Measurements from ENCODE around the gene AGAP1. TPM values are rescaled to one million over a fixed set of nuclear protein-coding genes. Genes with fewer than 3 reads are reported as not detected.

The AGAP1 gene
- total and polyA plus RNA-seq, 4 donors = 36.1 to 79.4 (median 52.6) TPM

DNA sequence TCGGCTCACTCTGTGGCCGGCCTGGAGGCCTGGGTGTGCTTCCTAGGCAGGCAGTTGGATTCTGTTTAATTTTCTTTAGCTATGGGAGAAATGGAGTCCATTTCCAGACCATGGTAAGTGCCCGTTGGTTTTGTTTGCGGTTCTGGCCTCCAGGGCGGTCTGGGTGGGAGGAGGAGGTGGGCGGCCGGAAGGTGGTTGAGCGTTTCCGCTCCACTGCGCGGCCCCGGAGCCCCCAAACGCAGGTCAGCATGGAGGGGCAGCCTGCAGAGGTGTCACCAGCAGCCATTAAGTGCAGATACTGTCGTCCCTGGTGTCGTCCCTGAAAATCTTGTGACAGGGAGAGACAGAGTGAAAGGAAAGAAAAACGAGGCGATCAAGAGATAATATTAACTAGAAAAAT, 370.5 kb downstream of the AGAP1 start:
- no peaks in the 10 kb centered on the region for H3K9me3 ChIP-seq (ENCODE audit: control insufficient read depth, insufficient read depth, low read length)
- no peak overlapping the region for H3K4me3 ChIP-seq (ENCODE audit: low read depth, low read length)
- H3K27ac ChIP-seq (ENCODE audit: low read depth, low read length) = no peak overlapping the region
- H3K36me3 ChIP-seq (ENCODE audit: control insufficient read depth, insufficient read depth, low read length) = peaks cover 2% of the 10 kb centered on the region
- WGBS (ENCODE audit: insufficient coverage) = 74% methylated on average over 13 of the region's 17 CpGs
- no peak for DNase-seq (ENCODE audit: low read depth in 4 of 6, low spot score in 6 of 6)
- peaks cover 18% of the 10 kb centered on the region for H3K4me1 ChIP-seq (ENCODE audit: control insufficient read depth, insufficient read depth, low read length)
- no peaks in the 10 kb centered on the region for H3K27me3 ChIP-seq (ENCODE audit: control insufficient read depth, insufficient read depth, low read length)

GRCh38 chr2:235864733-235865515, 371.1 kb downstream of the AGAP1 start:
- Histone ChIP-seq H3K4me3 (ENCODE audit: low read depth, low read length) (no peak overlapping the region), H3K9me3 (ENCODE audit: control insufficient read depth, insufficient read depth, low read length) (no peaks in the 10 kb centered on the region), H3K4me1 (ENCODE audit: control insufficient read depth, insufficient read depth, low read length) (peaks cover 14% of the 10 kb centered on the region), H3K36me3 (ENCODE audit: control insufficient read depth, insufficient read depth, low read length) (peaks cover 2% of the 10 kb centered on the region), H3K27ac (ENCODE audit: low read depth, low read length) (no peak overlapping the region), H3K27me3 (ENCODE audit: control insufficient read depth, insufficient read depth, low read length) (no peaks in the 10 kb centered on the region)
- peak in 1 of 6 donors; percentile 58 for DNase-seq (ENCODE audit: low read depth in 4 of 6, low spot score in 6 of 6)
- WGBS (ENCODE audit: insufficient coverage) = 24% methylated on average over 19 of the region's 27 CpGs

- no peak for DNase-seq (ENCODE audit: low read depth in 4 of 6, low spot score in 6 of 6)
- H3K27me3 ChIP-seq (ENCODE audit: control insufficient read depth, insufficient read depth, low read length) = no peaks in the 10 kb centered on the region
- peaks cover 14% of the 10 kb centered on the region for H3K4me1 ChIP-seq (ENCODE audit: control insufficient read depth, insufficient read depth, low read length)
- H3K9me3 ChIP-seq (ENCODE audit: control insufficient read depth, insufficient read depth, low read length) = peaks cover 3% of the 10 kb centered on the region
- H3K4me3 ChIP-seq (ENCODE audit: low read depth, low read length) = no peak overlapping the region
- peaks cover 2% of the 10 kb centered on the region for H3K36me3 ChIP-seq (ENCODE audit: control insufficient read depth, insufficient read depth, low read length)
- H3K27ac ChIP-seq (ENCODE audit: low read depth, low read length) = no peak overlapping the region
- 89% methylated on average over 4 of the region's 4 CpGs for WGBS (ENCODE audit: insufficient coverage)
Measured at GRCh38 chr2:235866373-235866772, 372.5 kb downstream of the AGAP1 start.

GRCh38 chr2:235868224-235868623, 374.4 kb downstream of the AGAP1 start:
- Histone ChIP-seq H3K27me3 (ENCODE audit: control insufficient read depth, insufficient read depth, low read length) (no peaks in the 10 kb centered on the region), H3K4me1 (ENCODE audit: control insufficient read depth, insufficient read depth, low read length) (peaks cover 19% of the 10 kb centered on the region), H3K27ac (ENCODE audit: low read depth, low read length) (no peak overlapping the region), H3K9me3 (ENCODE audit: control insufficient read depth, insufficient read depth, low read length) (peaks cover 3% of the 10 kb centered on the region), H3K36me3 (ENCODE audit: control insufficient read depth, insufficient read depth, low read length) (peaks cover 2% of the 10 kb centered on the region), H3K4me3 (ENCODE audit: low read depth, low read length) (no peak overlapping the region)
- no peak for DNase-seq (ENCODE audit: low read depth in 4 of 6, low spot score in 6 of 6)
- 82% methylated on average over 16 of the region's 16 CpGs for WGBS (ENCODE audit: insufficient coverage)

GRCh38 chr2:235868645-235869044, 374.8 kb downstream of the AGAP1 start:
- DNase-seq (ENCODE audit: low read depth in 4 of 6, low spot score in 6 of 6) = peak in 1 of 6 donors; percentile 49
- H3K27me3 ChIP-seq (ENCODE audit: control insufficient read depth, insufficient read depth, low read length) = no peaks in the 10 kb centered on the region
- peaks cover 3% of the 10 kb centered on the region for H3K9me3 ChIP-seq (ENCODE audit: control insufficient read depth, insufficient read depth, low read length)
- no peak overlapping the region for H3K4me3 ChIP-seq (ENCODE audit: low read depth, low read length)
- H3K36me3 ChIP-seq (ENCODE audit: control insufficient read depth, insufficient read depth, low read length) = no peaks in the 10 kb centered on the region
- no peak overlapping the region for H3K27ac ChIP-seq (ENCODE audit: low read depth, low read length)
- WGBS (ENCODE audit: insufficient coverage) = no CpG with 5 or more reads among the region's 2 CpGs
- H3K4me1 ChIP-seq (ENCODE audit: control insufficient read depth, insufficient read depth, low read length) = peaks cover 19% of the 10 kb centered on the region

DNA sequence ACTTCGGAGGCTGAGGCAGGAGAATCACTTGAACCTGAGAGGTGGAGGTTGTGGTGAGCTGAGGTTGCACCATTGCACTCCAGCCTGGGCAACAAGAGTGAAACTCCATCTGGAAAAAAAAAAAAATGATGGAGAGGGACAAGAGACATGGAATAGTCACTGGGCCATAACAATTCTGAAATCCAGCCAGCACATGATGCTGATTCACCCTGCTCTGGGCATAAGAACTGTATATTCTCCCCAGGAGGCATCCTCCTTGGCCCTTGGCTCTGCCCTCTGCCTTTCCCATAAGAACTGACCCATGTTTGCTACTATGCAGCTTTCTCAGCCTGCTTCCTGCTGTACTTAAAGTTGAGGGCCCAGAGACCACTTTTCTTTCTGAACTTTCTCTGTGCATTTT, 376.7 kb downstream of the AGAP1 start:
- DNase-seq (ENCODE audit: low read depth in 4 of 6, low spot score in 6 of 6) = no peak
- H3K27ac ChIP-seq (ENCODE audit: low read depth, low read length) = no peak overlapping the region
- peaks cover 3% of the 10 kb centered on the region for H3K9me3 ChIP-seq (ENCODE audit: control insufficient read depth, insufficient read depth, low read length)
- WGBS (ENCODE audit: insufficient coverage) = no CpG with 5 or more reads among the region's 1 CpG
- peaks cover 9% of the 10 kb centered on the region for H3K4me1 ChIP-seq (ENCODE audit: control insufficient read depth, insufficient read depth, low read length)
- H3K4me3 ChIP-seq (ENCODE audit: low read depth, low read length) = no peak overlapping the region
- no peaks in the 10 kb centered on the region for H3K27me3 ChIP-seq (ENCODE audit: control insufficient read depth, insufficient read depth, low read length)
- H3K36me3 ChIP-seq (ENCODE audit: control insufficient read depth, insufficient read depth, low read length) = peaks cover 4% of the 10 kb centered on the region

DNA sequence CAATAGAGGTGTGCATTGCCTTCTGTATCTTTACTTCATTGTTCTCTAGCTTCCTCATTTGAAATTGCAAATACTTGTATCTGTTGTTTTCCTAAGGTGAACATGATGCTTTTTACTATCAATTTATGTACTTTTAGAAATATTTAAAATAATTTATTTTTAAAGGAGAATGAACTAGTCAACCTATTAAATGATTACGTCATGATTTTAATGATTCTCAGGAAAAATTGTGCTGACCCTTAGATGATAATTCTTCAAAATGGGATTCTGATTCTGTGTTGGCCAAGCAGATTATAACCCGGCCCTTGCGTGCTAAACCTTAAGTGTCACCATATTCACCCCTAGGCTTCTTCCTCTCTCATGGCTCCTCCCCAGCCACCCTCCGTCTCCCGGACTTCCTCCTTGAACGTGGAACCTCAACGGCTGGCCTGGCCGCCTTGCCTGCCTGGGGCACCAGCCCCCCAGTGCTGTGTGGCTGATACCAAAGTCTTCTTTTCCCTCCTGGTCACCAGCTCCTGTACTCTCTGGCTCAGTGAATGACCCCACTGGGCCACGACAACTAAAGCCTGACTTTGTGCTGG, 382.3 kb downstream of the AGAP1 start:
- H3K4me1 ChIP-seq (ENCODE audit: control insufficient read depth, insufficient read depth, low read length) = peaks cover 5% of the 10 kb centered on the region
- no peak overlapping the region for H3K27ac ChIP-seq (ENCODE audit: low read depth, low read length)
- peaks cover 7% of the 10 kb centered on the region for H3K36me3 ChIP-seq (ENCODE audit: control insufficient read depth, insufficient read depth, low read length)
- H3K4me3 ChIP-seq (ENCODE audit: low read depth, low read length) = no peak overlapping the region
- DNase-seq (ENCODE audit: low read depth in 4 of 6, low spot score in 6 of 6) = no peak
- 88% methylated on average over 8 of the region's 9 CpGs for WGBS (ENCODE audit: insufficient coverage)
- H3K27me3 ChIP-seq (ENCODE audit: control insufficient read depth, insufficient read depth, low read length) = no peaks in the 10 kb centered on the region
- H3K9me3 ChIP-seq (ENCODE audit: control insufficient read depth, insufficient read depth, low read length) = no peaks in the 10 kb centered on the region

- no peaks in the 10 kb centered on the region for H3K27me3 ChIP-seq (ENCODE audit: control insufficient read depth, insufficient read depth, low read length)
- no peak for DNase-seq (ENCODE audit: low read depth in 4 of 6, low spot score in 6 of 6)
- H3K27ac ChIP-seq (ENCODE audit: low read depth, low read length) = no peak overlapping the region
- no peaks in the 10 kb centered on the region for H3K9me3 ChIP-seq (ENCODE audit: control insufficient read depth, insufficient read depth, low read length)
- H3K4me3 ChIP-seq (ENCODE audit: low read depth, low read length) = no peak overlapping the region
- 77% methylated on average over 9 of the region's 15 CpGs for WGBS (ENCODE audit: insufficient coverage)
- peaks cover 7% of the 10 kb centered on the region for H3K36me3 ChIP-seq (ENCODE audit: control insufficient read depth, insufficient read depth, low read length)
- peaks cover 5% of the 10 kb centered on the region for H3K4me1 ChIP-seq (ENCODE audit: control insufficient read depth, insufficient read depth, low read length)
Measured at GRCh38 chr2:235877275-235877802, 383.5 kb downstream of the AGAP1 start.

GRCh38 chr2:235879116-235879515, 385.3 kb downstream of the AGAP1 start:
- WGBS (ENCODE audit: insufficient coverage) = 94% methylated on average over 5 of the region's 7 CpGs
- Histone ChIP-seq H3K4me3 (ENCODE audit: low read depth, low read length) (no peak overlapping the region), H3K27ac (ENCODE audit: low read depth, low read length) (no peak overlapping the region), H3K36me3 (ENCODE audit: control insufficient read depth, insufficient read depth, low read length) (peaks cover 6% of the 10 kb centered on the region), H3K4me1 (ENCODE audit: control insufficient read depth, insufficient read depth, low read length) (no peaks in the 10 kb centered on the region), H3K27me3 (ENCODE audit: control insufficient read depth, insufficient read depth, low read length) (no peaks in the 10 kb centered on the region), H3K9me3 (ENCODE audit: control insufficient read depth, insufficient read depth, low read length) (no peaks in the 10 kb centered on the region)
- DNase-seq (ENCODE audit: low read depth in 4 of 6, low spot score in 6 of 6) = no peak

DNA sequence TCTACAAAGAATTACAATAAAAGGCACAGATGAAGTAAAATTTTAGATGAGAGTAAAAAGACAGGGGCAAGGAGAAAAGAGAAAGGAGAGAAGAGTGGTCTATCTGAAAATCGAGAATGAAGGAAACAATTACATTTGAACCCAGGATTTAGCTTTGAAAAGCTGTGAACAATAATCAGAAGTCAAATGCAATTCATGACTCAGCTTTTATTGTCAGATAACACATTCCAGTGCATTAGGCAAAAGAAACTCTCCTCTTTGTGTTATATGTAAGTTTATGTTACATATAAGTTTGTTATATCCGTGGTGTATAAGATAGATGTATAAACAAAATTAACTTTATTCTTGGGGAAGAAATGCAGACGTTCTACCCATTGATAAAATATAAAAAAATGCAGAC, 389.8 kb downstream of the AGAP1 start:
- Histone ChIP-seq H3K27me3 (ENCODE audit: control insufficient read depth, insufficient read depth, low read length) (no peaks in the 10 kb centered on the region), H3K4me1 (ENCODE audit: control insufficient read depth, insufficient read depth, low read length) (no peaks in the 10 kb centered on the region), H3K4me3 (ENCODE audit: low read depth, low read length) (no peak overlapping the region), H3K27ac (ENCODE audit: low read depth, low read length) (no peak overlapping the region), H3K9me3 (ENCODE audit: control insufficient read depth, insufficient read depth, low read length) (no peaks in the 10 kb centered on the region), H3K36me3 (ENCODE audit: control insufficient read depth, insufficient read depth, low read length) (peaks cover 8% of the 10 kb centered on the region)
- no CpG with 5 or more reads among the region's 3 CpGs for WGBS (ENCODE audit: insufficient coverage)
- no peak for DNase-seq (ENCODE audit: low read depth in 4 of 6, low spot score in 6 of 6)

Data from spinal cord (tissue), 10 donors.